Activated CD4-positive, alpha-beta T cell treated with anti-CD3 and anti-CD28 coated beads, Interleukin-10, Interleukin-2, amounts not matched to agents 100 ng/mL and 50 ng/mL, durations not matched to agents 16 hours and 8 hours (primary cell): Measurements from ENCODE around the gene ATP6V0C.

Source experiments
- DNase-seq: peaks from one replicate; pipeline ENCODE4 v3.0.0-alpha.2; 2020

The ATP6V0C gene

GRCh38 chr16:2512735-2513404, 882 bp upstream of the ATP6V0C start:
- DNase-seq = no peak

- DNase-seq = peak; percentile 48
Measured at GRCh38 chr16:2514333-2515179, 804 bp downstream of the ATP6V0C start.

- no peak for DNase-seq
Measured at GRCh38 chr16:2515180-2515851, 1.6 kb downstream of the ATP6V0C start.

- no peak for DNase-seq
Measured at GRCh38 chr16:2516391-2517240, 2.9 kb downstream of the ATP6V0C start.

- no peak for DNase-seq
Measured at GRCh38 chr16:2517954-2518605, 4.3 kb downstream of the ATP6V0C start.

- DNase-seq = no peak
Measured at GRCh38 chr16:2518823-2519710, 5.3 kb downstream of the ATP6V0C start.

GRCh38 chr16:2519711-2520080, 5.9 kb downstream of the ATP6V0C start:
- DNase-seq = no peak

- peak; percentile 91 for DNase-seq
Measured at GRCh38 chr16:2520097-2520783, 6.5 kb downstream of the ATP6V0C start, which contains the start of gene AMDHD2. TSS of gene AMDHD2 (plus strand) at chr16:2520371. CDS start at chr16:2520459, 88 bp downstream.

- DNase-seq = peak; percentile 64
Measured at GRCh38 chr16:2520784-2521531, 7.2 kb downstream of the ATP6V0C start.

- DNase-seq = no peak
Measured at GRCh38 chr16:2523801-2524231, 10.1 kb downstream of the ATP6V0C start.

- DNase-seq = no peak
Measured at GRCh38 chr16:2524339-2524938, 10.7 kb downstream of the ATP6V0C start.

GRCh38 chr16:2526135-2526534, 12.4 kb downstream of the ATP6V0C start:
- no peak for DNase-seq

GRCh38 chr16:2527071-2527783, 13.5 kb downstream of the ATP6V0C start:
- no peak for DNase-seq

GRCh38 chr16:2527784-2528100, 14.0 kb downstream of the ATP6V0C start:
- no peak for DNase-seq

- DNase-seq = no peak
Measured at GRCh38 chr16:2528161-2529060, 14.7 kb downstream of the ATP6V0C start.

- no peak for DNase-seq
Measured at GRCh38 chr16:2529061-2529931, 15.5 kb downstream of the ATP6V0C start.
